HTR-8/SVneo (cell line): ENCODE measurements around the gene NGEF.
"Not testable (repeated sequence)": the region's sequence is repeated elsewhere in the genome, so short reads cannot be mapped to it uniquely, and the experiment has no call there.

Experiments
- DNase-seq: peaks from one replicate; pipeline ENCODE4 v3.0.0; 2011; ENCODE audit warnings: low spot score, mixed read lengths; ENCODE audit not compliant: insufficient read length
- FAIRE-seq: peaks from 2 replicates; lab custom pipeline; 2011; peaks lifted over from hg19 to GRCh38; lab: Jason Lieb, UNC

NGEF gene

GRCh38 chr2:232863996-232864395, 149.1 kb downstream of the NGEF start:
- FAIRE-seq = no peak

DNA sequence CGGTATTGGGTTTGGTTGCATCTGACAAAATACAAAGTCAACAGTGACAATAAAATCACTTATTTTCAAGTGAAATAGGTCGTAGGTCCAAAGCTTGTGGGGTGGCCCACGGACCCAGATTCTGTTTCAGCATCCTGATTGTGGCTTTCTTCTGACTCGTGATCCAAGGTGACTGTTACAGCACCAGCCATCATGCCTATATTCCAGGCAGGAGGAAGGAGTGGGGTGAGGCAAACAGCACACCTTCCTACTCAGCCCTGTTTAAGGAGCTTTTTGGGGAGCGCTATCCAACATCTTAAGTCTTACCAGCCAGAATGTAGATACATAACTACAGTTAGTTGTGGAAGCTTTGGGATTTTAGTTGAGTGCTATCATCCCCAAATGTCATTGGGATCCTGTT, 151.7 kb downstream of the NGEF start:
- no peak for DNase-seq
- no peak for FAIRE-seq

More at GRCh38 chr2:232863996-232864395, 149.1 kb downstream of the NGEF start:
- no peak for DNase-seq

GRCh38 chr2:232860593-232861241, 152.3 kb downstream of the NGEF start:
- FAIRE-seq = no peak

DNA sequence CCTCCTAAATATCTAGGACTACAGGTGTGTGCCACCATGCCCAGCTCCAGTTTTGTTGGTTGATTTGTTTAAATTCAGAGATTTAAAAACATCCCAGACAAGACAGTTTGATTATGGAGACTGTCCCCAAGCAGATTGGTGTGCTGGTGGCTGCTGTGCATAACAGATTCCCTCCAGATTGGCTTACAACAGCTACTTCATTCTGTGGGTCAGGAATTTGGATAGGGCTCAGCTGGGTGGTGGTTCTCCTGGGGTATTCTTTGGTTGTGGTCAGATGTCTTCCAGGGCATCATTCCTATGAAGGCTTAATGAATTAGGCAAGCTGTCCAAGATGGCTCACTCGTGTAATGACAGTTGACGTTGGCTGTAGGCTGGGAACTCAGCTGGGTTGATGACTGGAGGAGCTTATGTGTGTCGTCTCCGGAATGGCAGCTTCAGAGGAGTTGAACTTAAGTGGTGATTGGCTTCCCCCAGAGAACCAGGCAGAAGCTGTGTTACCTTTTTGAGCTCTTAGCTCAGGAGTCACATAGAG, 153.6 kb downstream of the NGEF start:
- FAIRE-seq (no peak), DNase-seq (no peak)

More at GRCh38 chr2:232860593-232861241, 152.3 kb downstream of the NGEF start:
- DNase-seq = no peak

DNA sequence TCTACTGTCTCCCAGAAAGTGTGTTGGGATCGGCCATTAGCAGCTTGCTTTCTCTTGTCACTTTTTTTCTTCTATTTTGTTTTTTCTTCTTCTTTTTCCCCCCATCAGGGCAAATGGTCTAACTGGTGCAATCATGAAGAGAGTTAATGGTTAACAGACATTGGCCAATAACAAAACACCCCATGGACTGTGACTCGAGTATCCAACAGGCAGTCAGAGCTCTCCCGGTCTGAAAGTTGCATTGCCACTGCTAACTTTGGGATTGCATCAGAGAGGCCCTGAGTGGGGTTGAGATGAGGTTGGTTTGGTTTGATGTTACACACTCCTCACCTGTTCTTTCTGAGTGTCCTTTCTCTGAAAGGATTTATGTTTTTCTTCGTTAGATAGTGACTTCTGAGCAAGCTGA, 155.9 kb downstream of the NGEF start:
- no peak for FAIRE-seq

DNA sequence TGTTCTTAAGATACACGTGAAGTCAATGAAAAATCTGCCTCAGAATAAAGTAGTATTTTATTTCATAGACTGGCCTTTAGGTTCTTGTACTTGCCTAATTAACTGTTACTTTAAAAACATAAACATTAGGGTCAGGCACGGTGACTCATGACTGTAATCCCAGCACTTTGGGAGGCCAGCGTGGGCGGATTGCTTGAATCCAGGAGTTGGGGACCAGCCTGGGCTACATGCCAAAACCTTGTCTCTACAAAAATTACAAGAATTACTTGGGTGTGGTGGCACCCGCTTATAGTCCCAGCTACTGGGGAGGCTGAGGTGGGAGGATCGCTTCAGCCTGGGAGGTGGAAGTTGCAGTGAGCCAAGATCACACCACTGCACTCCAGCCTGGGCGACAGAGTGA, 159.0 kb downstream of the NGEF start:
- DNase-seq = no peak
- no peak for FAIRE-seq

More for the DNA sequence above, 155.9 kb downstream of the NGEF start:
- DNase-seq = no peak

GRCh38 chr2:232852676-232853075, 160.4 kb downstream of the NGEF start:
- FAIRE-seq (no peak), DNase-seq (no peak)

DNA sequence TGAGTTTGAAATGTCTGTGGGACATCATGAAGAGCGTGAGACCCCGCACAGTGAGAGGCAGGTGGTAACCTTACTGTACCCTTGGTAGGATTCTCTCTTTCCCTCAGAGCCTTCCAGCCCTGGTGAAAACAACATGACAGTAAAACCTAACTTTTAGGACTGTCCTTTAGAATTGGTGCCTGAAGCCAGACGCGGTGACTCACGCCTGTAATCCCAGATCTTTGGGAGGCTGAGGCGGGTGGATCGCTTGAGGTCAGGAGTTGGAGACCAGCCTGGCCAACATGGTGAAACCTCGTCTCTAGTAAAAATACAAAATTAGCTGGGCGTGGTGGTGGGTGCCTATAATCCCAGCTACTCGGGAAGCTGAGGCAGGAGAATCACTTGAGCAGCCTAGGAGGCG, 161.0 kb downstream of the NGEF start:
- DNase-seq, FAIRE-seq: not testable (repeated sequence)

GRCh38 chr2:232850039-232850438, 163.0 kb downstream of the NGEF start:
- FAIRE-seq (no peak), DNase-seq (no peak)

DNA sequence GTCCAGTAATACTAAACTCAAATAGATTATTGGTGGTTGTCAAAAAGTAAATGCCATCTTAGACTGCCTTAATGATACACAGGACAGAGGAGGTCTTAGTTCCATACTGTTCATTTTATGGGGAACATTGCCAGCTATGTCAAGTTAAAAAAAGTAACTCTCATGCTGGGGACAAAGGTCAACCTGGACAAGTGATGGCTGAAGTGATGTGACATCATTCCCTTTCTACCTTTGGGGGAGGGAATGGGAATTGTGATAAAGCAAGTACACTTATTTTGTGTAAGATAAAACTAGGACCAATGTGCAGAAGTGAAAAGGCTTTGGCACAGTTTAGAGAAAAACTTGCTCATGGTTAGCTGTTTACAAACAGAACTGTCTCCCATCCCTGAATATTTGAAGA, 167.0 kb downstream of the NGEF start:
- FAIRE-seq = no peak

DNA sequence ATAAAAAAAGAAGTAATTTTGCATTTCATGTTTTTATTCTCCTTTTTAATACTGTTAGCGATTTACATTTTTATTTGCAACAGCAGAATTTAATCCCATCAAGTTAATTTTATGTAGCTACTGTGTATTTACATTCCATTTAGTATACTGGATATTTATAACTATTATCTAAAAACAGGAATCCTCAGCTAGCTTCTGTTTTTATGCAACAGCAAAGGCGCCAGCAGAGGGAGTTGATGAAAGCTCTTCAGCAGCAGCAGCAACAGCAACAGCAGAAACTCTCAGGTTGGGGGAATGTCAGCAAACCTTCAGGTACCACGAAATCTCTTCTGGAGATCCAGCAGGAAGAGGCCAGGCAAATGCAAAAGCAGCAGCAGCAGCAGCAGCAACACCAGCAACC, 169.2 kb downstream of the NGEF start:
- FAIRE-seq (no peak), DNase-seq (no peak)

More for the DNA sequence above, 167.0 kb downstream of the NGEF start:
- no peak for DNase-seq

DNA sequence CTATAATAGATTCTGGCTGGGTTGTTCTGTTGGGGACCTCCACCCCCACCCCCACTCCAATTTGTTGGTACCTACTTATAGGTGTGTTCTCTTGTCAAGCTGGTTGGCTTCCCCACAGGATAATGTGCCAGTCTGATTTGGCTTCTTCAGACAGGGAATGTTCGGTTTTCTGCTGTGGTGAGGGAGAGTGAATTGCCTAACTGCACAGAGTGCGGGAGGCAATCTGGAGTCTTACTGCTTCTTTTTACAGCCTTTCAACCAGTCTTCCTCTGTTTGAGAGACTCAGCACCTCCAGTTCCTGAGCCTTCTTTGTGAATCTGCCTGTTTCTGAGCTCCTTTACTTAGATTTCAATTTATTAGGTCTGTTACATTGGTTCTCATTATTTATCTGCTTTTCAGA, 170.4 kb downstream of the NGEF start:
- FAIRE-seq (no peak), DNase-seq (no peak)

DNA sequence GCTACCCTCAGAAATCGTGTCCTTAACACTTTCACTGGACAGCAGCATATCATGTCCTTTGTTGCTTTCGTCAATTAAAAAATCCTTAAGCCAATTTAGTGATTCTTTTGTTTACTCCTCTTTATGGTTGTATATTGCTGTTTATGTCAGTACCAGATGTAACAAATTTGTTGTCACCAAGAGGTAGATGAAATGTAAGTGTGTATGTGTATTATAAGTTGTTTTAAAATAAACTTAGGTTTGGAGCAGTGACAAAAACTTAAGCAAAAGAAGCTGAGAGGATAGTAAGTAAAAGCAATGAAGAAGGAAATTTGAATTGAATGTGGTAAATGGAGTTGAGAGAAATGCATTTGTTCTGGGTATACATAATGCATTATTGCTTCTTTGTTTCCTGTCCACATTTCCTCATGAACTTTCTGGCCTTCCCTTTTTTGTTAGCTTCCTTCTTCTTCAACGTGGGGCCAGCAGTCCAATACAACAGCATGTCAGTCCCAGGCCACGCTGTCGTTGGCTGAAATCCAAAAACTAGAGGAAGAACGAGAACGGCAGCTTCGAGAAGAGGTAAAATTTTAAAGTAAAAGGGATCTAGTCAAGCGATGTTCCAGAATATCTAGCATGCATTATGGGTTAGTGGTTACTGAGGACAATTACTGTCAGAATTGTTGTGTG, 173.5 kb downstream of the NGEF start:
- no peak for FAIRE-seq

GRCh38 chr2:232838406-232838874, 174.6 kb downstream of the NGEF start:
- no peak for DNase-seq
- FAIRE-seq = no peak

More for the DNA sequence above, 173.5 kb downstream of the NGEF start:
- DNase-seq = no peak

GRCh38 chr2:232836934-232837333, 176.1 kb downstream of the NGEF start:
- no peak for DNase-seq
- FAIRE-seq = no peak

DNA sequence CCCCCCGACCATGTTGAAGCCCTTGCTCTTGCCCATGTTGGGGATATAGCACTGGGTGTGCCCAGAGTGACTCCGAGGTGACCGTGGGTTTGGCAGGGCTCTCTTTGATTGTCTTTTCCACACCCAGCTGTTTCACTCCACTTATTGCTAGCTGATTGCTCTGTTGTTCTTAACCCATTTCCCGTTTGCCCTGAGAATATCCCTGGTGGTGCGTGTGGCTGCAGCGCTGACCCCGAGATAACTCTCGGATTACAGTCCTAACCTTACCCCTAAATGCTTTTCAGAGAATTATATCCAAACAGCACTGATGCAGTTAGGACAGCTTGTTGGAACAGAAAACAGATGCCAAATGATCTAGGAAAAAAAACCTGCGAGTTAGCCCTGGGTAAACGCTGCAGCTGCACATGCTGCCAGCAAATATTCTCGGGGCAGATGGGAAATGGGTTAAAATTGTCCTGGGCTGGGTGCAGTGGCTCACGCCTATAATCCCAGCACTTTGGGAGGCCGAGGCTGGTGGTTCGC, 177.3 kb downstream of the NGEF start:
- no peak for DNase-seq
- FAIRE-seq = no peak

- FAIRE-seq (no peak), DNase-seq (no peak)
These were observed 179.2 kb downstream of the NGEF start for GRCh38 chr2:232833830-232834229.

DNA sequence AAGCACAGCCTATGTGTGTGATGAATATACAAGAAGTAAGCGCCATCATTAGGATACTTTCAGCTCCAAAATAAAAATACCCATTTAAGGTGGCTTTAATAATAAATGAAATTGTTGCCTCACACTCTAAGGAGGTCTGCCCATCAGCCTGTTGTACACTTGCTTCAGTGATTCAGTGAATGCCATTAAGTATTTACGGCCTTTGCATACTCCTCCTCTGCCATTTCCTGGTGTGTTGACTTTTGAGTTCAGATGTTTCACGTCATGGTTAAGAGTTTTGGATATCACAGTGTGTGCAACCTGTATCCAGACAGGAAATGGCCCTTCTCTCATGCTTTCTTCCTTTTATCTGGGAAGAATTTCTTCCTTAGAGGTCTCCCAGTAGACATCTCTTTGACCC, 181.6 kb downstream of the NGEF start:
- DNase-seq = no peak
- FAIRE-seq = no peak

DNA sequence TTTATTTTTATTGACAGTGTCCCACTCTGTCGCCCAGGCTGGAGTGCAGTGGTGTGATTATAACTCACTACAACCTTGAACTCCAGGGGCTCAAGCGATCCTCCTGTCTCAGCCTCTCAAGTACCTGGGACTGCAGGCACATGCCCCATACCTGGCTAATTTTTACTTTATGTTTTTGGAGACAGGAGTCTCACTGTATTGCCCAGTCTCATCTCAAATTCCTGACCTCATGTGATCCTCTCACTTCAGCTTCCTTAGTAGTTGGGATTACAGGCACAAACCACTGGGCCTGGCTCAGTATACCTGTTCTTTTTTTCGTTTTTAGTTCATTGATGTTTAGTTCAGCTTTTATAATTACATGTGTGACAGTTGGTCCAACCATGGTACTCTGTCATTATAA, 183.1 kb downstream of the NGEF start:
- no peak for DNase-seq

More for the DNA sequence above, 183.1 kb downstream of the NGEF start:
- no peak for FAIRE-seq
